Measurements from ENCODE around the gene DGKZ. TPM values are rescaled to one million over a fixed set of nuclear protein-coding genes. Genes with fewer than 3 reads are reported as not detected.
A peak's percentile ranks its signal among the peaks of the same experiment; 100 is the strongest.

The DGKZ gene
- total and polyA plus RNA-seq, 2 of the 13 experiments (the other 11 are each of a cell fraction or from before 2014, with no cell fraction given), result 15.8 to 20.7 TPM

- TF ChIP-seq ZNF574 (CRISPR knock-in tag; IDR thresholded peaks at IDR 0.05) (no peak), PRPF4 (IDR thresholded peaks at IDR 0.05; ENCODE audit: low read depth, low read length, poor library complexity, severe bottlenecking) (no peak), ZNF496 (CRISPR knock-in tag; IDR thresholded peaks at IDR 0.05; ENCODE audit: insufficient replicate concordance) (no peak), MBD4 (IDR thresholded peaks at IDR 0.05; ENCODE audit: borderline replicate concordance, low read length) (no peak), SRY (CRISPR knock-in tag; IDR thresholded peaks at IDR 0.05) (0 out of 2 replicates have a peak, but pooled peaks have one; percentile 24), PRMT3 (CRISPR knock-in tag; IDR thresholded peaks at IDR 0.05; ENCODE audit: borderline replicate concordance, low read depth) (no peak), FUBP1 (CRISPR knock-in tag; IDR thresholded peaks at IDR 0.05; ENCODE audit: borderline replicate concordance) (no peak), ARID5B (CRISPR knock-in tag; IDR thresholded peaks at IDR 0.05) (no peak), ARHGAP35 (CRISPR knock-in tag; IDR thresholded peaks at IDR 0.05; ENCODE audit: borderline replicate concordance) (no peak), FOXP1 (IDR thresholded peaks at IDR 0.05) (no peak), FOXP1 (CRISPR knock-in tag; IDR thresholded peaks at IDR 0.05) (no peak), ZNF660 (CRISPR knock-in tag; IDR thresholded peaks at IDR 0.05; ENCODE audit: borderline replicate concordance, low read depth) (no peak), DR1 (CRISPR knock-in tag; IDR thresholded peaks at IDR 0.05) (no peak), ZNF749 (CRISPR knock-in tag; IDR thresholded peaks at IDR 0.05; ENCODE audit: borderline replicate concordance) (no peak), ZNF674 (CRISPR knock-in tag; IDR thresholded peaks at IDR 0.05; ENCODE audit: low read depth) (no peak), ZNF225 (CRISPR knock-in tag; IDR thresholded peaks at IDR 0.05) (no peak)
- TF ChIP-seq, protein P1, sequence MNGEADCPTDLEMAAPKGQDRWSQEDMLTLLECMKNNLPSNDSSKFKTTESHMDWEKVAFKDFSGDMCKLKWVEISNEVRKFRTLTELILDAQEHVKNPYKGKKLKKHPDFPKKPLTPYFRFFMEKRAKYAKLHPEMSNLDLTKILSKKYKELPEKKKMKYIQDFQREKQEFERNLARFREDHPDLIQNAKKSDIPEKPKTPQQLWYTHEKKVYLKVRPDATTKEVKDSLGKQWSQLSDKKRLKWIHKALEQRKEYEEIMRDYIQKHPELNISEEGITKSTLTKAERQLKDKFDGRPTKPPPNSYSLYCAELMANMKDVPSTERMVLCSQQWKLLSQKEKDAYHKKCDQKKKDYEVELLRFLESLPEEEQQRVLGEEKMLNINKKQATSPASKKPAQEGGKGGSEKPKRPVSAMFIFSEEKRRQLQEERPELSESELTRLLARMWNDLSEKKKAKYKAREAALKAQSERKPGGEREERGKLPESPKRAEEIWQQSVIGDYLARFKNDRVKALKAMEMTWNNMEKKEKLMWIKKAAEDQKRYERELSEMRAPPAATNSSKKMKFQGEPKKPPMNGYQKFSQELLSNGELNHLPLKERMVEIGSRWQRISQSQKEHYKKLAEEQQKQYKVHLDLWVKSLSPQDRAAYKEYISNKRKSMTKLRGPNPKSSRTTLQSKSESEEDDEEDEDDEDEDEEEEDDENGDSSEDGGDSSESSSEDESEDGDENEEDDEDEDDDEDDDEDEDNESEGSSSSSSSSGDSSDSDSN (CRISPR knock-in tag; IDR thresholded peaks at IDR 0.05), result no peak; the same call in 1 of the 2 replicates
Measured at GRCh38 chr11:46347637-46348311, 511 bp downstream of the DGKZ start (continued).

All from HepG2 (cell line).